ENCODE data around the gene MCM3AP. TPM values are rescaled to one million over a fixed set of nuclear protein-coding genes. Genes with fewer than 3 reads are reported as not detected.
A peak's percentile ranks its signal among the peaks of the same experiment; 100 is the strongest.
"Not testable (repeated sequence)": the region's sequence is repeated elsewhere in the genome, so short reads cannot be mapped to it uniquely, and the experiment has no call there.

The MCM3AP gene
- polyA plus RNA-seq, 1 experiment: 31.6 TPM

- Histone ChIP-seq H3K36me3 (ENCODE audit: control insufficient read depth, insufficient read depth, low read length) (peaks cover 46% of the 10 kb centered on the region), H3K27me3 (ENCODE audit: control insufficient read depth, insufficient read depth, low read length) (no peaks in the 10 kb centered on the region), H3K4me3 (ENCODE audit: low read depth, low read length) (no peak overlapping the region)
- POLR2A ChIA-PET: no interaction called here
- TF ChIP-seq CTCF (IDR thresholded peaks at IDR 0.05; ENCODE audit: insufficient read depth, low read depth, low read length): no peak
- no peak for DNase-seq (ENCODE audit: low read depth)
- CTCF ChIA-PET: interaction anchor here (0.9 kb wide), 1 partner anchor 27 kb away, joined by 3 read pairs; no protein-coding TSS in a partner anchor
Observed at GRCh38 chr21:46243325-46243724, 42.1 kb downstream of the MCM3AP start.

GRCh38 chr21:46241577-46241976 lies 43.8 kb downstream of the MCM3AP start:
- peaks cover 41% of the 10 kb centered on the region for H3K36me3 ChIP-seq (ENCODE audit: control insufficient read depth, insufficient read depth, low read length)
- DNase-seq (ENCODE audit: low read depth); POLR2A ChIA-PET; H3K4me3 ChIP-seq (ENCODE audit: low read depth, low read length); CTCF ChIA-PET; H3K27me3 ChIP-seq (ENCODE audit: control insufficient read depth, insufficient read depth, low read length): not testable (repeated sequence)

- DNase-seq (ENCODE audit: low read depth): no peak
- CTCF ChIA-PET: interaction anchor here (0.9 to 1.1 kb wide), 2 partner anchors 10 to 266 kb away, joined by 3 read pairs; no protein-coding TSS in a partner anchor
- no peak for TF ChIP-seq CTCF (IDR thresholded peaks at IDR 0.05; ENCODE audit: insufficient read depth, low read depth, low read length)
- Histone ChIP-seq H3K36me3 (ENCODE audit: control insufficient read depth, insufficient read depth, low read length) (peaks cover 35% of the 10 kb centered on the region), H3K4me3 (ENCODE audit: low read depth, low read length) (no peak overlapping the region), H3K27me3 (ENCODE audit: control insufficient read depth, insufficient read depth, low read length) (no peaks in the 10 kb centered on the region)
- POLR2A ChIA-PET: no interaction called here
Observed at GRCh38 chr21:46239817-46240325, 45.5 kb downstream of the MCM3AP start.

GRCh38 chr21:46237474-46237873 lies 47.9 kb downstream of the MCM3AP start:
- no peak for TF ChIP-seq CTCF (IDR thresholded peaks at IDR 0.05; ENCODE audit: insufficient read depth, low read depth, low read length)
- CTCF ChIA-PET: no interaction called here

GRCh38 chr21:46234436-46234950 lies 50.9 kb downstream of the MCM3AP start:
- CTCF ChIA-PET: interaction anchor here (0.6 to 1.4 kb wide), 2 partner anchors 10 to 51 kb away, joined by 3 read pairs; partner anchors contain the start of gene MCM3AP
- Histone ChIP-seq H3K27me3 (ENCODE audit: control insufficient read depth, insufficient read depth, low read length) (no peaks in the 10 kb centered on the region), H3K4me3 (ENCODE audit: low read depth, low read length) (no peak overlapping the region), H3K36me3 (ENCODE audit: control insufficient read depth, insufficient read depth, low read length) (peaks cover 12% of the 10 kb centered on the region)
- POLR2A ChIA-PET: no interaction called here
- TF ChIP-seq CTCF (IDR thresholded peaks at IDR 0.05; ENCODE audit: insufficient read depth, low read depth, low read length): no peak
- DNase-seq (ENCODE audit: low read depth): no peak

More at GRCh38 chr21:46237474-46237873, 47.9 kb downstream of the MCM3AP start:
- Histone ChIP-seq H3K27me3 (ENCODE audit: control insufficient read depth, insufficient read depth, low read length) (no peaks in the 10 kb centered on the region), H3K36me3 (ENCODE audit: control insufficient read depth, insufficient read depth, low read length) (peaks cover 21% of the 10 kb centered on the region), H3K4me3 (ENCODE audit: low read depth, low read length) (no peak overlapping the region)
- DNase-seq (ENCODE audit: low read depth): no peak
- POLR2A ChIA-PET: no interaction called here

GRCh38 chr21:46229923-46230260 lies 55.5 kb downstream of the MCM3AP start:
- ChIA-PET POLR2A (no interaction called here), CTCF (interaction anchor here (0.5 to 5.1 kb wide), 8 partner anchors 10 to 95 kb away, joined by 3 to 21 read pairs (median 3); no protein-coding TSS in a partner anchor)
- Histone ChIP-seq H3K27me3 (ENCODE audit: control insufficient read depth, insufficient read depth, low read length) (no peaks in the 10 kb centered on the region), H3K36me3 (ENCODE audit: control insufficient read depth, insufficient read depth, low read length) (peaks cover 5% of the 10 kb centered on the region), H3K4me3 (ENCODE audit: low read depth, low read length) (peak overlapping the region; percentile 65)
- no peak for TF ChIP-seq CTCF (IDR thresholded peaks at IDR 0.05; ENCODE audit: insufficient read depth, low read depth, low read length)
- no peak for DNase-seq (ENCODE audit: low read depth)

All from BJ (cell line).